Colonic mucosa (tissue), 4 donors: Measurements from ENCODE around the gene KRT27. TPM values are rescaled to one million over a fixed set of nuclear protein-coding genes. Genes with fewer than 3 reads are reported as not detected.
"Not testable (repeated sequence)": the region's sequence is repeated elsewhere in the genome, so short reads cannot be mapped to it uniquely, and the experiment has no call there.

Experiments
- DNase-seq: peaks from one replicate; pipeline ENCODE4 v3.0.0-alpha.2; 2020
- H3K27ac ChIP-seq: fragments of 200-600 bp; one replicate; pipeline ENCODE4 v1.8.0; 2021
- H3K27me3 ChIP-seq: fragments of 200-600 bp; one replicate; pipeline ENCODE4 v1.8.0; 2021
- H3K36me3 ChIP-seq: fragments of 200-600 bp; one replicate; pipeline ENCODE4 v1.8.0; 2021
- H3K4me1 ChIP-seq: fragments of 200-600 bp; one replicate; pipeline ENCODE4 v1.8.0; 2021; ENCODE audit warnings: mild to moderate bottlenecking
- H3K4me3 ChIP-seq: fragments of 200-600 bp; one replicate; pipeline ENCODE4 v1.8.0; 2021
- H3K9ac ChIP-seq, 2 donors: one replicate each; pipeline ENCODE4 v1.7.0; 2013; ENCODE audit warnings: control low read depth in 2 of 2, low read depth in 2 of 2, low read length in 2 of 2
- H3K9me3 ChIP-seq: fragments of 200-600 bp; one replicate; pipeline ENCODE4 v1.8.0; 2021
- intact Hi-C: fragments of 100-400 bp; cut with DNase I; formaldehyde crosslinking; loops from one replicate; pipeline ENCODE4 v1.14.1; 2022
- total RNA-seq, 2 donors: library from RNA; stranded (reverse); fragmentation: NEBNext Ultra II Directional in 1 of 2; extraction: Animal tissue kit (Norgen Biotek cat#: 25700) in 1 of 2; gene quantifications; one replicate each; pipeline ENCODE4 v1.2.1, GENCODE V29; 2021
- TF ChIP-seq, protein P1 (sequence below): fragments of 200-600 bp; IDR thresholded peaks from one replicate; pipeline ENCODE4 v1.8.0; 2022; ENCODE audit warnings: antibody characterized with exemption, mild to moderate bottlenecking
- donor health status: healthy.
- donor health status: DM: no; HTN: no; CAD: no.
- donor health status: DM: no; HTN: no; CAD: no.

The KRT27 gene
- total RNA-seq, 2 donors from 2014 or later: not detected

DNA sequence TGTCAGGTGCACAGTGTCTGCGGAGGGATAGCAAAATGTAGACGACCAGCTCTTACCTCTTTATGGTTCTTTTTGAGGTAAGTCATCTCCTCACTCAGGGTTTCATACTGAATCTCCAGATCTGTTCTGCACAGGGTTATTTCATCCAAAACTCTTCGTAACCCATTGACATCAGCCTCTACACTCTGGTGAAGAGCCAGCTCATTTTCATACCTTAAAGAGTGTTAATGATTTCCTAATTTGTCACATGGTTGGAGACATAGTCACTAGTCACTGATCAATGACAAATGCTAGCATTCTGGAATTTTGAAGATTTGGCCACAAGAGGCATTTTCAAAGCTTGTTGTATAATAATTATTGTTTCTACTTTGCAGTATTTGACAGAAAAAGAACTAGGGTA, 28.5 kb downstream of the KRT27 start:
- intact Hi-C loops: no loop called here
- DNase-seq: no peak
- H3K4me3 ChIP-seq: no peak overlapping the region

DNA sequence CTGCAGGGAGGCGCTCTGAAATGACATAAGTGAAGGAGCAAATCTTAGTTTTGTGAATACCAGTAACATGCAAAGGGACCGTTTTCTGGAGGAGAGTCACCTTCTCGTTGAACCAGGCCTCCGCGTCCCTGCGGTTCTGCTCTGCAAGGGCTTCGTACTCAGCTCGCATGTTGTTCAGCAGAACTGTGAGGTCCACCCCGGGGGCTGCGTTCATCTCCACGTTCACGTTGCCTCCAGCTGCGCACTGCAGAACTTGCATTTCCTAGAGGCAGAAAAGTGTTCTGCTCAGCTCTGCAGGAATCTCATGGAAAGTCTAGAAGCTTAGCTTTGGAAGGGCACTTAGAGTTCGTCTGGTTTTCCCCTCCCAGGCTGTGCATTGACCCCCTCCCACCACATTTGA, 31.3 kb downstream of the KRT27 start:
- Histone ChIP-seq H3K4me1 (no peaks in the 10 kb centered on the region), H3K27me3 (no peaks in the 10 kb centered on the region), H3K9ac (no peak overlapping the region), H3K36me3 (no peaks in the 10 kb centered on the region), H3K27ac (no peak overlapping the region), H3K4me3 (no peak overlapping the region), H3K9me3 (no peaks in the 10 kb centered on the region)
- DNase-seq: no peak
- intact Hi-C loops: no loop called here
- TF ChIP-seq, protein P1, sequence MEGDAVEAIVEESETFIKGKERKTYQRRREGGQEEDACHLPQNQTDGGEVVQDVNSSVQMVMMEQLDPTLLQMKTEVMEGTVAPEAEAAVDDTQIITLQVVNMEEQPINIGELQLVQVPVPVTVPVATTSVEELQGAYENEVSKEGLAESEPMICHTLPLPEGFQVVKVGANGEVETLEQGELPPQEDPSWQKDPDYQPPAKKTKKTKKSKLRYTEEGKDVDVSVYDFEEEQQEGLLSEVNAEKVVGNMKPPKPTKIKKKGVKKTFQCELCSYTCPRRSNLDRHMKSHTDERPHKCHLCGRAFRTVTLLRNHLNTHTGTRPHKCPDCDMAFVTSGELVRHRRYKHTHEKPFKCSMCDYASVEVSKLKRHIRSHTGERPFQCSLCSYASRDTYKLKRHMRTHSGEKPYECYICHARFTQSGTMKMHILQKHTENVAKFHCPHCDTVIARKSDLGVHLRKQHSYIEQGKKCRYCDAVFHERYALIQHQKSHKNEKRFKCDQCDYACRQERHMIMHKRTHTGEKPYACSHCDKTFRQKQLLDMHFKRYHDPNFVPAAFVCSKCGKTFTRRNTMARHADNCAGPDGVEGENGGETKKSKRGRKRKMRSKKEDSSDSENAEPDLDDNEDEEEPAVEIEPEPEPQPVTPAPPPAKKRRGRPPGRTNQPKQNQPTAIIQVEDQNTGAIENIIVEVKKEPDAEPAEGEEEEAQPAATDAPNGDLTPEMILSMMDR: no peak

More for the DNA sequence above, 28.5 kb downstream of the KRT27 start:
- no peaks in the 10 kb centered on the region for H3K36me3 ChIP-seq
- H3K27ac ChIP-seq: no peak overlapping the region
- H3K4me1 ChIP-seq: no peaks in the 10 kb centered on the region
- no peaks in the 10 kb centered on the region for H3K9me3 ChIP-seq
- H3K27me3 ChIP-seq: no peaks in the 10 kb centered on the region
- H3K9ac ChIP-seq: no peak overlapping the region
- TF ChIP-seq, protein P1: no peak

DNA sequence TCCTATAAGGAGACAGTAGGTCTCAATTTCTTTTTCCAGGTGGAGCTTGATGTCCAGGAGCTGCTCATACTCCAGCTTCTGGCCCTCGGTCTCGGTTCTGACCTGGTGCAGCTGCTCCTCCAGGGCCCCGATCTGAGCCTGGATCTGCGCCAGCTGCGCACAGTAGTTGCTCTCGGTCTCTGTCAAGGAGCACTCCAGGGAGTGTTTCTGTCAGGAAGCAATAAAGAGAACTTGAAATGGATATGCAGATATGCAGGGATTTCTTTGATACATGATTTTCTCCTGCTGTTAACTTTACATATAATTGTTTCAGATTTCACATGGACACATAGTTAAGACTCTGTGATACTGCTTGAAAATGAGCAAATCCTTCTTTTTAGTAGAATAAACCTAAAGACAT, 32.0 kb downstream of the KRT27 start:
- no peak overlapping the region for H3K4me3 ChIP-seq
- TF ChIP-seq, protein P1: no peak
- DNase-seq: no peak
- no peaks in the 10 kb centered on the region for H3K36me3 ChIP-seq
- intact Hi-C loops: no loop called here
- H3K4me1 ChIP-seq: no peaks in the 10 kb centered on the region
- H3K27me3 ChIP-seq: no peaks in the 10 kb centered on the region
- H3K9me3 ChIP-seq: no peaks in the 10 kb centered on the region
- no peak overlapping the region for H3K27ac ChIP-seq
- H3K9ac ChIP-seq: no peak overlapping the region

DNA sequence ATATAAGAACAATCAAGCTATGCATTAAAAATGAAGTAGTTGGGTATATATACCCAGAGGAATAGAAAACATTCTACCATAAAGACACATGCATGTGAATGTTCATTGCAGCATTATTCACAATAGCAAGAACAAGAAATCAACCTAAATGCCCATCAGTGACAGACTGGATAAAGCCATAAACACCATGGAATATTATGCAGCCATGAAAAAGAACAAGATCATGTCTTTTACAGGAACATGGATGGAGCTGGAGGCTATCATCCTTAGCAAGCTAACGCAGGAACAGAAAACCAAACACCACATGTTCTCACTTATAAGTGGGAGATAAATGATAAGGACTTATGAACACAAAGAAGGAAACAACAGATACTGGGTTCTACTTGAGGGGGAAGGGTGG, 33.7 kb downstream of the KRT27 start:
- H3K36me3 ChIP-seq, H3K9ac ChIP-seq, H3K27me3 ChIP-seq, H3K27ac ChIP-seq, H3K4me1 ChIP-seq, H3K9me3 ChIP-seq, intact Hi-C loops, DNase-seq, H3K4me3 ChIP-seq: not testable (repeated sequence)

DNA sequence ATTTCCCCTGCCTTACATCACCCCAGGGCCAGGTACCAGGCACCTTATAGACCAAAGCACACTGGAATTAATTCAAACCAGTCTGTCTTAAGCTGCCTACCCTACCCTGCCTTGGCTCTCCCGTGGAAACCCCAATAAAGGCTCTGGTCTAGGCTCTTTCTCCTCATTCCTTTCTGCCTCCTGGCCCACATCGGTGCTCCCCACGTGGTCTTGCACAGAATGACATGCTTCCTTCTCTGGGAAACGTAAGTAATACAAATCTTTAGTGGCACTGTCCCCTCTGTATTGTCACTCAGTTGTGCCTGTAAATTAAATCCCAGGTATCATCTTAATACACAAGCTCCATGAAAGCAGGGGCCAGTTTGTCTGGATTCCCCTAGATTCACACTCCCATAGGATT, 43.8 kb downstream of the KRT27 start:
- DNase-seq: no peak
- Histone ChIP-seq H3K4me1 (no peaks in the 10 kb centered on the region), H3K4me3 (no peak overlapping the region), H3K36me3 (no peaks in the 10 kb centered on the region), H3K27ac (no peak overlapping the region), H3K9me3 (no peaks in the 10 kb centered on the region), H3K9ac (no peak overlapping the region), H3K27me3 (no peaks in the 10 kb centered on the region)
- intact Hi-C loops: no loop called here
- TF ChIP-seq, protein P1: no peak

DNA sequence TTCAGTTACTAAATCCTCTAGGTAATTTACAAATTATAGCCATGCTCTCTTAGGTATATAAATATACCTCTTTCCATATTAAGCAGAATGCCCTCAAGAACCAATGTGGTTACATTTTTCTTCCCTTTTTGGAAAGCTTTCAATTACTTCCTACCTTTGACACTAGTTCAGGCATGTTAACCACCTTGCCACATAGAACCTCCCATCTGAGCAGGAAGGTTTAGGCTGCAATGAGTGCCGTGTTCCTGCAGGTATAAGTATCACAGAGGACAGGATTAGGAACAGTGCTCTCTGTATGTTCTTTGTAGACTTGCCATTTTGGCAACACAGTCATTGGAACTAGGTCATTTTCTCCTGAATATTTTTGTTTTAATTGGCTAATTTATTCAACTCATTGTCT, 47.3 kb downstream of the KRT27 start:
- DNase-seq: no peak
- Histone ChIP-seq H3K27me3 (no peaks in the 10 kb centered on the region), H3K27ac (no peak overlapping the region), H3K9me3 (no peaks in the 10 kb centered on the region), H3K9ac (no peak overlapping the region), H3K36me3 (no peaks in the 10 kb centered on the region), H3K4me3 (no peak overlapping the region), H3K4me1 (no peaks in the 10 kb centered on the region)
- TF ChIP-seq, protein P1: no peak
- intact Hi-C loops: no loop called here
